GM12878 (cell line): ENCODE data around the gene NR3C1. TPM values are rescaled to one million over a fixed set of nuclear protein-coding genes. Genes with fewer than 3 reads are reported as not detected.

ENCODE experiments used
- ATAC-seq: fragments of 200-7000 bp; cut with Tn5 transposase; 3 replicates; pipeline ENCODE4 v1.9.1; 2020; ENCODE audit warnings: mild to moderate bottlenecking, moderate library complexity
- BruUV-seq: library from RNA; stranded (reverse); fragments of 400-500 nt; replicated peaks from 2 replicates; lab custom pipeline; 2021; lab: Mats Ljungman, UMichigan
- CTCF ChIA-PET: fragments of 300-600 bp; sonication (Branson Sonifier 250); formaldehyde crosslinking; extraction: SDS; loops from one replicate; lab custom pipeline; 2021; ENCODE audit warnings: inconsistent platforms; lab: Yijun Ruan, JAX
- POLR2A ChIA-PET: fragments of 350-600 bp; formaldehyde crosslinking; extraction: SDS; loops from one replicate; lab custom pipeline; 2021; ENCODE audit warnings: inconsistent platforms; lab: Charles Lee
- RAD21 ChIA-PET: fragments of 300-600 bp; sonication (Branson Sonifier 250); formaldehyde crosslinking; loops from one replicate; lab custom pipeline; 2023; ENCODE audit warnings: antibody characterized with exemption; ENCODE audit not compliant: unreplicated experiment; lab: Charles Lee
- SMC1A ChIA-PET: fragments of 300-600 bp; sonication (Branson Sonifier 250); formaldehyde crosslinking; loops from one replicate; lab custom pipeline; 2023; ENCODE audit not compliant: unreplicated experiment, uncharacterized antibody; lab: Charles Lee
- DNase-seq: peaks from one replicate; pipeline ENCODE4 v3.0.0-alpha.2; 2011; ENCODE audit warnings: low read depth, low spot score
- FAIRE-seq: peaks from 3 replicates; lab custom pipeline; 2011; peaks lifted over from hg19 to GRCh38; lab: Jason Lieb, UNC
- H2AFZ ChIP-seq: 2 replicates; pipeline ENCODE4 v1.6.0; 2011; ENCODE audit warnings: low read depth, low read length, control low read depth; ENCODE audit not compliant: control insufficient read depth
- H3K27ac ChIP-seq: 2 replicates; pipeline ENCODE4 v1.5.1; 2011; ENCODE audit warnings: control low read depth; ENCODE audit not compliant: control insufficient read depth, insufficient read depth
- H3K27me3 ChIP-seq, 2 experiments: replicated peaks in 1 of 2; 2 replicates each; pipeline versions ENCODE4 v1.6.0 to v1.6.1; 2011; ENCODE audit warnings: low read length in 1 of 2; ENCODE audit not compliant: control insufficient read depth in 2 of 2, insufficient read depth in 2 of 2
- H3K36me3 ChIP-seq, 2 experiments: 2 replicates each; pipeline ENCODE4 v1.5.1; 2011; ENCODE audit warnings: low read length in 1 of 2; ENCODE audit not compliant: control insufficient read depth in 2 of 2, insufficient read depth in 2 of 2
- H3K4me1 ChIP-seq: 2 replicates; pipeline ENCODE4 v1.6.1; 2011; ENCODE audit warnings: mild to moderate bottlenecking, low read length, moderate library complexity, mixed read lengths; ENCODE audit not compliant: control insufficient read depth, insufficient read depth
- H3K4me2 ChIP-seq: 2 replicates; pipeline ENCODE4 v1.6.0; 2011; ENCODE audit warnings: control low read depth; ENCODE audit not compliant: control insufficient read depth, insufficient read depth
- H3K4me3 ChIP-seq: fragments of 200-600 bp; sonication (generic); 2 replicates; pipeline ENCODE4 v1.5.1; 2016
- H3K79me2 ChIP-seq: 2 replicates; pipeline ENCODE4 v1.6.0; 2011; ENCODE audit warnings: low read length; ENCODE audit not compliant: control insufficient read depth, insufficient read depth
- H3K9ac ChIP-seq: 2 replicates; pipeline ENCODE4 v1.8.0; 2011; ENCODE audit warnings: low read length, control low read depth, mixed read lengths; ENCODE audit not compliant: control insufficient read depth, insufficient read depth
- H3K9me3 ChIP-seq: replicated peaks from 3 replicates; pipeline ENCODE4 v1.5.1; 2011; ENCODE audit warnings: mild to moderate bottlenecking, low read length; ENCODE audit not compliant: control insufficient read depth, insufficient read depth
- H4K20me1 ChIP-seq: 2 replicates; pipeline ENCODE4 v1.6.0; 2011; ENCODE audit not compliant: control insufficient read depth, insufficient read depth
- ATF2 ChIP-seq: IDR thresholded peaks from 2 replicates; pipeline ENCODE4 v1.6.1; 2012; ENCODE audit warnings: low read length, inconsistent platforms
- EGR1 ChIP-seq, 2 experiments: IDR thresholded peaks; 1 replicate in 1 of 2; 2 replicates in 1 of 2; pipeline ENCODE4 v1.6.1; 2011 to 2012; ENCODE audit warnings: low read depth in 2 of 2, low read length in 2 of 2, borderline replicate concordance in 1 of 2, mild to moderate bottlenecking in 1 of 2, moderate library complexity in 1 of 2
- HDAC6 ChIP-seq: fragments of 200-600 bp; sonication (generic); IDR thresholded peaks from one replicate; pipeline ENCODE4 v1.8.0; 2017; ENCODE audit warnings: antibody characterized with exemption; ENCODE audit not compliant: unreplicated experiment
- IKZF2 ChIP-seq, 2 experiments: fragments of 450-650 bp; IDR thresholded peaks; 2 replicates each; pipeline ENCODE4 v1.6.1; 2017; ENCODE audit warnings: mild to moderate bottlenecking in 2 of 2, moderate library complexity in 2 of 2
- JUND ChIP-seq: IDR thresholded peaks from 2 replicates; pipeline ENCODE4 v1.6.1; 2012; ENCODE audit warnings: low read depth, mild to moderate bottlenecking, low read length, improper control_type of control experiment, moderate library complexity
- KAT2A ChIP-seq: conservative IDR thresholded peaks from 2 replicates; pipeline ENCODE4 v1.6.1; 2011; ENCODE audit warnings: low read depth, low read length; ENCODE audit not compliant: control insufficient read depth
- LARP7 ChIP-seq: fragments of 450-650 bp; IDR thresholded peaks from 2 replicates; pipeline ENCODE4 v1.6.1; 2017; ENCODE audit warnings: mild to moderate bottlenecking
- MTA2 ChIP-seq: fragments of 450-650 bp; IDR thresholded peaks from 2 replicates; pipeline ENCODE4 v1.6.1; 2016; ENCODE audit warnings: low read depth, mild to moderate bottlenecking, moderate library complexity
- NR2C2 ChIP-seq: IDR thresholded peaks from 2 replicates; pipeline ENCODE4 v1.6.1; 2011; ENCODE audit warnings: borderline replicate concordance, low read depth; ENCODE audit not compliant: control insufficient read depth, insufficient read length
- NRF1 ChIP-seq: conservative IDR thresholded peaks from 2 replicates; pipeline ENCODE4 v1.6.1; 2011; ENCODE audit warnings: mild to moderate bottlenecking, low read depth, low read length, improper control_type of control experiment
- PRDM15 ChIP-seq: fragments of 450-650 bp; formaldehyde crosslinking; IDR thresholded peaks from 2 replicates; pipeline ENCODE4 v1.4.0; 2020; ENCODE audit warnings: mild to moderate bottlenecking, moderate library complexity
- RBBP5 ChIP-seq: fragments of 200-600 bp; sonication (generic); conservative IDR thresholded peaks from 2 replicates; pipeline ENCODE4 v1.6.1; 2016
- RFX5 ChIP-seq: IDR thresholded peaks from 2 replicates; pipeline ENCODE4 v1.6.1; 2011; ENCODE audit warnings: low read depth, low read length, improper control_type of control experiment
- SREBF1 ChIP-seq: IDR thresholded peaks from 2 replicates; pipeline ENCODE4 v1.6.1; 2012; ENCODE audit warnings: mild to moderate bottlenecking, low read length
- USF2 ChIP-seq: IDR thresholded peaks from 2 replicates; pipeline ENCODE4 v1.6.1; 2011; ENCODE audit warnings: low read depth, low read length, improper control_type of control experiment, borderline replicate concordance
- ZSCAN29 ChIP-seq: fragments of 450-650 bp; IDR thresholded peaks from 2 replicates; pipeline ENCODE4 v1.6.1; 2017; ENCODE audit warnings: mild to moderate bottlenecking, moderate library complexity
- WGBS: methylation state at CpG from one replicate; pipeline ENCODE4 v1.1.6; 2016; ENCODE audit warnings: low lambda C conversion rate; ENCODE audit not compliant: insufficient replicate concordance, insufficient coverage; ENCODE audit errors: missing lambda C conversion rate; 5-methylcytosine and 5-hydroxymethylcytosine counted together
- in situ Hi-C: fragments of 300-500 bp; cut with MboI; formaldehyde crosslinking; loops from 9 replicates; pipeline ENCODE4 v1.14.3; 2018; ENCODE audit warnings: mixed read lengths
- intact Hi-C: fragments of 100-400 bp; cut with micrococcal nuclease; formaldehyde crosslinking; loops from one replicate; pipeline ENCODE4 v1.14.2; 2022; ENCODE audit not compliant: unreplicated experiment
- polyA plus RNA-seq, 11 experiments: library from polyadenylated mRNA; depleted of rRNA in 4 of 11; unstranded in 6 of 11; stranded (reverse) in 5 of 11; fragments of >200 nt; fragmentation: Nextera tagmentation in 4 of 11; fragmentation: Illumina TruSeq in 1 of 11; extraction: Ambion mirVana in 4 of 11; extraction: Trizol in 1 of 11; gene quantifications; 1 replicate in 1 of 11; 2 replicates in 10 of 11; pipeline versions ENCODE4 v1.2.1 to v1.2.3, GENCODE V29; 2011 to 2016; ENCODE audit warnings: inconsistent platforms in 2 of 11, missing spikeins in 2 of 11, low read depth in 1 of 11
- total RNA-seq, 4 experiments: library from RNA; depleted of rRNA in 3 of 4; stranded (reverse); fragments of >200 nt in 3 of 4; fragmentation: Illumina TruSeq in 1 of 4; extraction: Trizol in 1 of 4; gene quantifications; 2 replicates each; pipeline versions ENCODE4 v1.2.1 to v1.2.3, GENCODE V29; 2013 to 2021
- TF ChIP-seq, protein P1 (sequence below): IDR thresholded peaks from 2 replicates; pipeline ENCODE4 v1.6.1; 2011; ENCODE audit warnings: low read depth, mild to moderate bottlenecking, low read length, moderate library complexity, borderline replicate concordance; ENCODE audit errors: extremely low read depth

The NR3C1 gene
- total and polyA plus RNA-seq, 10 of the 15 experiments (the other 5 are each of a cell fraction or from before 2014, with no cell fraction given): 49.7 to 141 (median 109) TPM

DNA sequence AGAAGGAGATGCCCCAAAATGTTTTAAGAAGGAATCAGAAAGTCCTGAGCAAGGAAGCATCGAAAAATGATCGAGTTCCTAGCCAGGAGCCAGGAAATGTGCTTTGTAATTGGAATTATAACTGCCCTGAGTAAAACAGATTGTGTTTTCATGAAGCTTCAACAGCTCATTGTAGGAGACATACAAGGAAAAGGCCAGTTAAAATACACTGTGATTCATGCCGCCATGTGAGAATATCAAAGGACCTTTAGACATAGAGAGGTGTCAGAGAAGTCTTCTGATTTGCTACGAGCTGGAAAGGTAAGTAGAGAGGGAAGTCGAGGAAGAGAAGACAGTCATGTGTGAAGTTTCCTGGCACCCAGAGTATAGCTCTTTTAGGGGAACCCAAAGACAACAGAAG lies 60.9 kb downstream of the NR3C1 start:
- no peak for ATAC-seq
- H3K4me1 ChIP-seq: peaks cover 10% of the 10 kb centered on the region; the same call in 1 of the 2 replicates
- TF ChIP-seq RBBP5 (no peak), KAT2A (no peak), MTA2 (no peak), SREBF1 (no peak), ATF2 (no peak), JUND (no peak), NR2C2 (no peak), IKZF2 (IDR thresholded peaks at IDR 0.05) (no peak), RFX5 (no peak), EGR1 (IDR thresholded peaks at IDR 0.05; ENCODE audit: borderline replicate concordance in 1 of 2, low read depth in 2 of 2, low read length in 2 of 2) (no peak), PRDM15 (CRISPR knock-in tag) (no peak), USF2 (no peak), HDAC6 (no peak), NRF1 (no peak), LARP7 (no peak), ZSCAN29 (no peak)
- TF ChIP-seq, protein P1, sequence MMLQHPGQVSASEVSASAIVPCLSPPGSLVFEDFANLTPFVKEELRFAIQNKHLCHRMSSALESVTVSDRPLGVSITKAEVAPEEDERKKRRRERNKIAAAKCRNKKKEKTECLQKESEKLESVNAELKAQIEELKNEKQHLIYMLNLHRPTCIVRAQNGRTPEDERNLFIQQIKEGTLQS: no peak

More for the DNA sequence above, 60.9 kb downstream of the NR3C1 start:
- ChIA-PET RAD21 (interaction anchor here (1.0 to 1.5 kb wide), 2 partner anchors 19 to 112 kb away, joined by 3 read pairs; no protein-coding TSS in a partner anchor), CTCF (no interaction called here), POLR2A (interaction anchor here (0.6 kb wide), 1 partner anchor 29 kb away, joined by 7 read pairs; no protein-coding TSS in a partner anchor), SMC1A (interaction anchor here (0.8 to 3.8 kb wide), 5 partner anchors 11 to 223 kb away, joined by 3 to 20 read pairs (median 3); no protein-coding TSS in a partner anchor)
- Histone ChIP-seq H3K79me2 (peaks cover 96% of the 10 kb centered on the region), H3K9ac (no peak overlapping the region), H3K27me3 (no peaks in the 10 kb centered on the region), H3K4me2 (no peak overlapping the region), H3K36me3 (peaks cover 3 to 16% of the 10 kb centered on the region in 2 experiments), H4K20me1 (no peaks in the 10 kb centered on the region), H3K27ac (no peak overlapping the region), H3K4me3 (no peak overlapping the region), H2AFZ (no peak overlapping the region), H3K9me3 (no peaks in the 10 kb centered on the region; the same call in 2 of the 3 replicates)
- in situ Hi-C loops: no loop called here
- intact Hi-C loops: no loop called here
- whole genome bisulfite sequencing: 93% methylated on average over 5 of the region's 5 CpGs
- no TSS peak for BruUV-seq
- FAIRE-seq: no peak
- no peak for DNase-seq
